ENCODE data around the gene MSLN. TPM values are rescaled to one million over a fixed set of nuclear protein-coding genes. Genes with fewer than 3 reads are reported as not detected.
A peak's percentile ranks its signal among the peaks of the same experiment; 100 is the strongest.

MSLN gene
- polyA plus RNA-seq, 2 of the 4 experiments (the other 2 are of a cell fraction): 2.4 to 3.6 TPM

DNA sequence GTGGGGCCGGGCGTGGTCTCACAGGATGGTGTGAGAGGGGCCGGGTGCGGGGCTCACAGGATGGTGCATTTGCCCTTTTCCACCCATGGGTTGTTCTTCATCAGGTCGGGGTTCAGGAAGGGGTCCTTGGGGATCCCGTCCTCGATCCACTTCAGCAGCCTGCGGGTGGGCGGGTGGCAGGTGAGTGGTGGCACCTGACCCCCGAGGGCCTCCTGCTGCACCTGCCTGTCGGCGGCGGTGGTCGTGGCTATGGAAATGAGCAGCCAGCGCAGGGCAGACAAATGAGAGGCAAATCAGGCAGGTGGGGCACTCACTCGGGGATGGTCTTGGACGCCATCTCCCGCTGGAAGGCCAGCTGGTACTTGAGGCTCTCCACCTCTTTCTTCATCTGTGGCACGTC, 38.1 kb downstream of the MSLN start:
- TF ChIP-seq, protein P1, sequence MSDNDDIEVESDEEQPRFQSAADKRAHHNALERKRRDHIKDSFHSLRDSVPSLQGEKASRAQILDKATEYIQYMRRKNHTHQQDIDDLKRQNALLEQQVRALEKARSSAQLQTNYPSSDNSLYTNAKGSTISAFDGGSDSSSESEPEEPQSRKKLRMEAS (IDR thresholded peaks at IDR 0.05): no peak
- no peak for TF ChIP-seq CBX2 (IDR thresholded peaks at IDR 0.05; ENCODE audit: borderline replicate concordance, low read depth)
- TF ChIP-seq, protein P2, sequence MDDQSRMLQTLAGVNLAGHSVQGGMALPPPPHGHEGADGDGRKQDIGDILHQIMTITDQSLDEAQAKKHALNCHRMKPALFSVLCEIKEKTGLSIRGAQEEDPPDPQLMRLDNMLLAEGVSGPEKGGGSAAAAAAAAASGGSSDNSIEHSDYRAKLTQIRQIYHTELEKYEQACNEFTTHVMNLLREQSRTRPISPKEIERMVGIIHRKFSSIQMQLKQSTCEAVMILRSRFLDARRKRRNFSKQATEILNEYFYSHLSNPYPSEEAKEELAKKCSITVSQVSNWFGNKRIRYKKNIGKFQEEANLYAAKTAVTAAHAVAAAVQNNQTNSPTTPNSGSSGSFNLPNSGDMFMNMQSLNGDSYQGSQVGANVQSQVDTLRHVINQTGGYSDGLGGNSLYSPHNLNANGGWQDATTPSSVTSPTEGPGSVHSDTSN (IDR thresholded peaks at IDR 0.05): no peak
- TF ChIP-seq TFCP2L1 (CRISPR knock-in tag; IDR thresholded peaks at IDR 0.05): no peak
- no peak for TF ChIP-seq RAD21 (conservative IDR thresholded peaks at IDR 0.05 in 1 of 2, IDR thresholded peaks at IDR 0.05 in 1 of 2)
- no peak for TF ChIP-seq KDM1A (IDR thresholded peaks at IDR 0.05; ENCODE audit: low read depth)
- DNase-seq (ENCODE audit: low read depth in 1 of 2, low spot score in 1 of 2): no peak
- ChIA-PET CTCF (interaction anchor here (0.6 to 1.7 kb wide), 4 partner anchors 10 to 80 kb away, joined by 3 to 7 read pairs (median 4); partner anchors contain the start of genes CHTF18 and RPUSD1), POLR2A (no interaction called here)
- 92% methylated on average over 19 of the region's 19 CpGs for WGBS (ENCODE audit: missing lambda C conversion rate)
- no peak for FAIRE-seq
- no peak for ATAC-seq
- no peak overlapping the region for H3K4me2 ChIP-seq
- H3K4me1 ChIP-seq: peaks cover 32% of the 10 kb centered on the region
- no peaks in the 10 kb centered on the region for H3K9me3 ChIP-seq
- no peak overlapping the region for H3K27ac ChIP-seq
- no peak overlapping the region for H3K4me3 ChIP-seq

DNA sequence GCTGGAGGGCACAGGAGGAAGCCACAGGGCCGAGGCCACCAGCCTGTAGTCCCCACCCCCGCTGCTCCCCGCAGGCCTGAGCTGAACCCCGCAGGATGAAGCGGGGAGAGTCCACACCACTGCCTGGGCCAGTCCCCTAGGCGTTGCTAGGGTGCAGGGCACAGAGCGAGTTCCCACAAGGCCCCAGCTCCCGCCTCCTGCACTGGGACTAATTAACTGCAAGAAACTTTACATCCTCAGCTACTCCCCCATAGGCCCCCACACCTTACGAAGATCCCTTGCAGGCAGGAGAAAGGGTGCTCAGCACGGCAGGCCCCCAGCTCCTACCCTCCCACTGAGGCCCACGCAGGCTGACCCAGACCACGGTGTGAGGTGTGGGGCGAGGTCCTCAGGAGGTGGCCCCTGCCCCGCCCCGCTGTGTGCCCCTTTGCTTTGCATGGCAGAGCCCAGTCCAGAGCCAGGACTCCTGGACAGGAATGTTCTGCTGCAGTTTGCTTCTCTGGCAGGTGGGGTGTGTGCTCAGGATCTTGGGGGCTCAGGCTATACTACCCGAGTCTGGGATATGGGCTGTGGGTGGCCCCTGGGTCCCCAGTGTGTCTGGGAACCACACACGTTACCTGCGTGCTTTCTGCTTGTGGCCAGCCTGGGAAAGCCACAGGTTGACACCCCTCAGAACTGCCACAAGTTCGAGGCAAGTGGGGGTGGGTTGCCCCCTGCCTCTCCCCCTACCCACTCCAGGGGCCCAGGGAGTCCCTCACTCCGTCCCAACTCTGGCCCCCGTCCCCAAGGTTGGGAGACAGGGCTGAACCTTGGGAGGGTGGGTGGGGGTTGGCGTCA, 38.8 kb downstream of the MSLN start:
- no peak for FAIRE-seq
- DNase-seq (ENCODE audit: low read depth in 1 of 2, low spot score in 1 of 2): no peak
- H3K9me3 ChIP-seq: no peaks in the 10 kb centered on the region
- CTCF ChIA-PET: interaction anchor here (0.6 to 1.7 kb wide), 4 partner anchors 11 to 79 kb away, joined by 3 to 7 read pairs (median 4); partner anchors contain the start of genes CHTF18 and RPUSD1
- WGBS (ENCODE audit: missing lambda C conversion rate): 78% methylated on average over 14 of the region's 22 CpGs
- TF ChIP-seq, protein P3, sequence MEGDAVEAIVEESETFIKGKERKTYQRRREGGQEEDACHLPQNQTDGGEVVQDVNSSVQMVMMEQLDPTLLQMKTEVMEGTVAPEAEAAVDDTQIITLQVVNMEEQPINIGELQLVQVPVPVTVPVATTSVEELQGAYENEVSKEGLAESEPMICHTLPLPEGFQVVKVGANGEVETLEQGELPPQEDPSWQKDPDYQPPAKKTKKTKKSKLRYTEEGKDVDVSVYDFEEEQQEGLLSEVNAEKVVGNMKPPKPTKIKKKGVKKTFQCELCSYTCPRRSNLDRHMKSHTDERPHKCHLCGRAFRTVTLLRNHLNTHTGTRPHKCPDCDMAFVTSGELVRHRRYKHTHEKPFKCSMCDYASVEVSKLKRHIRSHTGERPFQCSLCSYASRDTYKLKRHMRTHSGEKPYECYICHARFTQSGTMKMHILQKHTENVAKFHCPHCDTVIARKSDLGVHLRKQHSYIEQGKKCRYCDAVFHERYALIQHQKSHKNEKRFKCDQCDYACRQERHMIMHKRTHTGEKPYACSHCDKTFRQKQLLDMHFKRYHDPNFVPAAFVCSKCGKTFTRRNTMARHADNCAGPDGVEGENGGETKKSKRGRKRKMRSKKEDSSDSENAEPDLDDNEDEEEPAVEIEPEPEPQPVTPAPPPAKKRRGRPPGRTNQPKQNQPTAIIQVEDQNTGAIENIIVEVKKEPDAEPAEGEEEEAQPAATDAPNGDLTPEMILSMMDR (IDR thresholded peaks at IDR 0.05): no peak
- TF ChIP-seq MAZ (IDR thresholded peaks at IDR 0.05; ENCODE audit: borderline replicate concordance, low read depth, low read length) (no peak), MYC (IDR thresholded peaks at IDR 0.05; ENCODE audit: borderline replicate concordance, low read length) (no peak), PHF8 (IDR thresholded peaks at IDR 0.05; ENCODE audit: borderline replicate concordance, low read depth) (no peak), MAFK (IDR thresholded peaks at IDR 0.05; ENCODE audit: partially characterized antibody) (no peak), EHF (CRISPR knock-in tag; IDR thresholded peaks at IDR 0.05) (no peak), RCOR1 (IDR thresholded peaks at IDR 0.05; ENCODE audit: low read depth, low read length) (no peak)
- ATAC-seq: no peak
- H3K4me2 ChIP-seq: peak overlapping the region; percentile 73; the same call in 1 of the 3 replicates
- H3K4me1 ChIP-seq: peaks cover 32% of the 10 kb centered on the region
- POLR2A ChIA-PET: no interaction called here
- no peak overlapping the region for H3K27ac ChIP-seq
- no peak overlapping the region for H3K4me3 ChIP-seq

DNA sequence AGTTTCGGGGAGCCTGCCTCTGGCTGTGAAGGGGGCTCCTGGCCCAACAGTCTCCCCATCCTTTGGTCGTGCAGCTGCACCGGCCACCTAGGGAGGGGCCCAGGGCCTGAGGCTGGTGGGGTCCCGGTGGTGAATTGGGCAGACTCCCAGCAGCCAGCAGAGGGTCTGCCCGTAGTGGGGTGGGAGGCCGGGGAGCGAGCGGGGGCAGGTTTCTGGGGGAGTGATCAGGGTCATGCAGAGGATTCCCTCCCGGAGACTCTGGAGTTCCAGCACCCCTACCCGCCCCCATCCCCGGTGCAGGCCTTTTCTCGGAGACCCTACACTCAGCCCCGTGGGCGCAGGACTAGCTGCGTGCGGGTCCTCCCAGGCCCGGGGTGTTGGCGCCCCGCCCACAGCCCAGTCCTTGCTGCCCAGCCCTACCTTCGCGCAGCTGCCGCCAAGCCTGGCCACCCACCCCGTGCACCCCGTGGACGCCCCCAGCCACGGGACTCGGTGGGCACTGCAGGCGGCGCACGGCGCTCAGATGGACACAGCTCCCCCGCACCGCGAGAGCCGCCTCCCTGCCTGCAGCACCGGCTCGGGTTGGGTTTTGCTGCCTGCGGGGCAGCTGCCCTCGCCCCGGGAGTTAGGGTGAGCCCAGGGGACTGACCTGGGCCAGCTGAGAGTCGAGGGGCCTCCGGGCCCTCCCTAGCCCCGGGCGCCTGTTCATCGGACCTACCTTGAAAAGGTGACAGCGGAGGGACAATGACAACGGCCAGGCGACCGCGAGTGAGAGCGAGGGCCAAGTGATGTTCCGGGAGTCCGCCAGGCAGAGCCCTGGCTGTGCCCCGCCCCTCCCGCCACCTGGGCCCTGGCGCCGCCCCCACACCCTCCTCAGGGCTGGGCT, 39.7 kb downstream of the MSLN start, which contains the start of gene GNG13:
Gene GNG13, minus strand, starts transcription at position 787 of the 886 bp plus-strand sequence. CDS start 1,657 bp downstream, outside the sequence.
- CTCF ChIA-PET: interaction anchor here (0.6 to 2.3 kb wide), 8 partner anchors 12 to 303 kb away, joined by 3 to 7 read pairs (median 5); partner anchors contain the start of genes CHTF18 and RPUSD1
- 21% methylated on average over 17 of the region's 57 CpGs for WGBS (ENCODE audit: missing lambda C conversion rate)
- TF ChIP-seq KDM5A (IDR thresholded peaks at IDR 0.05) (no peak), HOXA7 (CRISPR knock-in tag; IDR thresholded peaks at IDR 0.05) (no peak), TP53 (CRISPR knock-in tag; IDR thresholded peaks at IDR 0.05) (no peak), ESRRA (IDR thresholded peaks at IDR 0.05; ENCODE audit: borderline replicate concordance, low read length) (no peak), JUN (IDR thresholded peaks at IDR 0.05) (0 out of 5 replicates have a peak, but pooled peaks of 1 of the 2 experiments have one; percentile 10), ZC3H11A (IDR thresholded peaks at IDR 0.05) (no peak), GATA3 (IDR thresholded peaks at IDR 0.05; ENCODE audit: borderline replicate concordance) (no peak), HDAC2 (IDR thresholded peaks at IDR 0.05) (no peak)
- POLR2A ChIA-PET: interaction anchor here (1.4 kb wide), 1 partner anchor 12 kb away, joined by 4 read pairs; the partner anchor contains the start of genes CHTF18 and RPUSD1
- H3K4me2 ChIP-seq: peak within 1 kb of the TSS; percentile 73
- H3K9me3 ChIP-seq: no peaks in the 10 kb centered on the region
- ATAC-seq: peak; percentile 22 to 35; a peak in 5 of 6 replicates
- DNase-seq (ENCODE audit: low read depth in 1 of 2, low spot score in 1 of 2): no peak
- H3K4me3 ChIP-seq: no peak within 1 kb of the TSS
- peak within 1 kb of the TSS in 1 of 2 experiments; percentile 42; a peak in 1 of 6 replicates for H3K27ac ChIP-seq
- peaks cover 27% of the 10 kb centered on the region for H3K4me1 ChIP-seq
- FAIRE-seq: no peak
